ENCODE measurements around the gene ELMO1. TPM values are rescaled to one million over a fixed set of nuclear protein-coding genes. Genes with fewer than 3 reads are reported as not detected.
"Not testable (repeated sequence)": the region's sequence is repeated elsewhere in the genome, so short reads cannot be mapped to it uniquely, and the experiment has no call there.

The ELMO1 gene
- total RNA-seq, 1 donor from 2014 or later: 68.1 TPM

DNA sequence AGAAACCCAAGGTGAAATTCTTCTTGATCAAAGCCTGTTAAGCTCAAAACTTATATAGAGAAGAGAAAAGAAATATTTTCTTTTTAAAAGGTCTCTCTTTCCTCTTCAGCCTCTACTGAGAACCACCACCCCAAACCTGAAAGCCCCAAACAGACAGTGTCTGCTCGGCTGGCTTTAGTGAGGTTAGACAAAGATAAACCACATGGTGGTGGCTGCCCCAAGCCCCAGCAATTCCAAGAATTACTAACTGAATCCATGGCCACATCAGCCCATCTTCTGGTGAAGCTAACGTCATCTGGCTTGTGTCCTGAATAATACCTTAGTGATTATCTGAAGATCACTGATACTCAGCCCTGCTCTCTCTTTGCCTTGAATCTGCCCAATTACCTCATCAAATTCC is 275.0 kb downstream of the ELMO1 start:
- no peak for DNase-seq (ENCODE audit: low spot score in 2 of 2)
- no peak for FAIRE-seq

DNA sequence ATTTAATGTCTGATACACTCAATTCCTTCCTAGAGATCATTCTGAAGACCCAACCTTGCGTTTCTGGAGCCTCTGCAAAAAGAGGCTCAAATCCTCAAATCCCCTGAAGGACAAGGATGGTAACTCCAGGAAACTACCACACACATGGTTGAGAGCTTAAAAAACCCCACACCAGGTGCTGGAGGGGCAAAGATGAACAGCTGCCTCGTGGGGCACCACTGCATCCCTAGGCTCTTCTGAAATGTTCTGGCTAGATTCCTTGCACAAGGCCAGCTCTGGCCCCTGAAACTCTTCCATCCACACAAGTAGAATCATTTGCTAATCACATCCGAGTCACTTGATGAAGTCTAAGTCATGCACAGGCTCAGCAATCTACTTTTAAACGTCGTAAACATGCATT is 286.6 kb downstream of the ELMO1 start:
- no peak for FAIRE-seq
- no peak for DNase-seq (ENCODE audit: low spot score in 2 of 2)

DNA sequence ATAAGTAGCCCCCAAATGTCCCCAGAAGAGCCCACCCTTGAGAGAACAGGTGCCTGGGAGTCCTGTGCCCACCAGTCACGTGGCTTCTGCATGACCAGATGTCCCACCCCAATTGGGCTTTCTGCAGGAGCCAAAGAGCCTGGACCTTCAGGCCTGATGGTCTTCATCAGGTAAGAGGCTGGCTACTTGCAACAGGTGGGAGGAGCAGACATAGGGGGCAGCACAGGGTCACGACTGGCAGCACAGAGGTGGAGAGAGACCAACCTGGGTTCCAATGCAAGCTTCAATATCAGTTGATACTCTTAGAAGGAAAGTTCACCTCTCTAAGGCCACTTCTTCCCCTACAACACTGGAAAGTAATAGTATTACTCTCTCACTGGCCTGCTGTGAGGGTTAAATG is 288.0 kb downstream of the ELMO1 start:
- FAIRE-seq (no peak), DNase-seq (ENCODE audit: low spot score in 2 of 2) (no peak)

DNA sequence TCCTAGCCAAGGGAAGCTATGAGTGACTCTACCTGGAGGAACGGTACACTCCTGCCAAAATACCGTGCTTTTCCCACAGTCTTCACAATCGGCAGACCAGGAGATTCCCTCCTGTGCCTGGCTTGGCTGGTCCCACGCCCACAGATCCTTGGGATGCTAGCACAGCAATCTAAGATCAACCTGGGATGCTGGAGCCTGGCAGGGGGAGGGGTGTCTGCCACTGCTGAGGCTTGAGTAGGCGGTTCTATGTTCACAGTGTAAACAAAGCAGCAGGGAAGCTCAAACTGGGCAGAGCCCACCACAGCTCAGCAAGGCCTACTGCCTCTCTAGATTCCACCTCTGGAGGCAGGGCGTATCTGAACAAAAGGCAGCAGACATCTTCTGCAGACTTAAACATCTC is 295.3 kb downstream of the ELMO1 start:
- FAIRE-seq: no peak
- no peak for DNase-seq (ENCODE audit: low spot score in 2 of 2)

DNA sequence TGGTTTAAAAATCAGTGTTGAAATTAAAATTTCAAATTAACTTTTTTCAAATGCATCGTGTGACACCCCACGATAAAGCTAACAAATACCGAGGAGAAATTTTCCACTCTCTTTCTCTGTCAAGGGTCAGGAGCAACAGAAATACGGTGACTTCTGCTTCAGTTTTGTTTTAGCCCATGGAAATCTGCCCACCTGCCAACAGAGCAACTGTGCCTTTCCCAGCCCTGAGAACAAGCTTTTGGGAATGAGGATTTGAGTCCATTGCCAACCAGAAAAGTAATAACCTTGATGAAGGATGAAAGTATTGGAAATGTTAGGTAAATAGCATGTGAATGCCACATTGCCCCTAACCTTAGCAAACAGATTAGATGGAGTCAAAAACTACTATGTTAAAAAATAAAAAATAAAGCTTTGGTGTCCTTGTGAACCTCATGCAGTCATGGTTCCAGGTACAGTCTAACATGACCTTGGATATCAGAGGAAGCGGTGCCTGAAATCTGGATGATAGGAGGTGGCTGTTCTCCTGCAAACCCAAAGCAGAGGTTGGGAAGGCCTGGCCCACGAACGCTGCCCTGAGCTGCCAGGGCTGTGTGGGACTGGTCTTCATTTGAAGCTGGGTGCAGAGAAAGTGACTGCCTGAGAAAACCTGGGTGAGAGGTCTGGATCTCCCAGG is 296.8 kb downstream of the ELMO1 start:
- no peak for FAIRE-seq
- DNase-seq (ENCODE audit: low spot score in 2 of 2): no peak

DNA sequence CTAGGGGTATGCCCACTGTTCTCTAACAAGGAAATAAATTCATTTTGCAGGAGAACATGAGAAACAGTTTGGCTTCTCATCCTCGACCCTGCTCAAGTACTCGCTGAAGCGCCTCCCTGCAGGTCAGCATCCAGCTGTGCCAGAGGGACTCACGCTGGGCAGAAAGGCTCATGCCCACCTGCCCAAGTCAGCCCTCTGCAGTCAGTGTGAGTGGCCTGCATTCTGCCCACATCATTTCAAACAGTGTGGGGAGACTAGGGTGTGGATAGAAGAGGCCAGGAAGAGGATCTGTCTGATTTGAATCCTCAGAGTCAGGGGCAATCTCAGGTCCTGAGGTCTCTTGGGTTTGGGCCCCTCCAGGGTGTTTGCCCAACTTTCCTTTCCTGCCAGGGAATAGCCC is 297.8 kb downstream of the ELMO1 start:
- FAIRE-seq: no peak

DNA sequence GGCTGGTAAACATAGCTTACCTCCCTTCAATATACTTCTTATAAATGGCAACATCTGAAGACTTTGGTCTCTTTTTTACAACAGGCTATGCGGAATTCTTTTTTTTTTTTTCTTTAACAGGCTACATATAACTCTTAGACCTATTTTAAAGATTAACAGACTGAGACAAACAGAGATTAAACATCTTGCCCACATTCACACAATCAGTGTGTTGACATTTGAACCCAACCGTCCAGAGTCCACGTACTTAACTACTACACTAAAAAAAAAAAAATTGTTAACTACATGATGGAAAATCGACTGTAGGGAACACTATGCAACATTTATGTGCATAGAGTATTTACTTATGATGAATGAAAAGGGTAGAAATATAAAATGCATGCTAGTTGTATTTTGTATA is 298.5 kb downstream of the ELMO1 start:
- DNase-seq (ENCODE audit: low spot score in 2 of 2) (no peak), FAIRE-seq (no peak)

More for the DNA sequence above, 297.8 kb downstream of the ELMO1 start:
- no peak for DNase-seq (ENCODE audit: low spot score in 2 of 2)

DNA sequence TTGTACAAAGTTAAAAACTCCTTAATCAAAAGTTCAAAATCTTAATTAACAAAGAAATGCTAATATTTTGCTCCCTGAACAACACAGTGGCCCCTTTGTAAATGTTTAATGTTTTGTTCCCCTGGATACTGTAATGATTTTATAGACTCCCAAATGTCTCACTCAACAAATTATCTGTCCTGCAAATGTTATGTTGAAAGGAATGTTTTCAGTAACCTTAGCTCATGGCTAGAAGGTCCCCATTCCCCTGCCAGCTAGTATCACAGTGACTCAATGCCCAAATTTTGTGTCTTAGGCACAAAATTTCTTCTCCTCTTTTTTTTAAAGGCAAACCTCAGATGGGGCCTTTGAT is 298.9 kb downstream of the ELMO1 start:
- DNase-seq (ENCODE audit: low spot score in 2 of 2) (no peak), FAIRE-seq (no peak)

DNA sequence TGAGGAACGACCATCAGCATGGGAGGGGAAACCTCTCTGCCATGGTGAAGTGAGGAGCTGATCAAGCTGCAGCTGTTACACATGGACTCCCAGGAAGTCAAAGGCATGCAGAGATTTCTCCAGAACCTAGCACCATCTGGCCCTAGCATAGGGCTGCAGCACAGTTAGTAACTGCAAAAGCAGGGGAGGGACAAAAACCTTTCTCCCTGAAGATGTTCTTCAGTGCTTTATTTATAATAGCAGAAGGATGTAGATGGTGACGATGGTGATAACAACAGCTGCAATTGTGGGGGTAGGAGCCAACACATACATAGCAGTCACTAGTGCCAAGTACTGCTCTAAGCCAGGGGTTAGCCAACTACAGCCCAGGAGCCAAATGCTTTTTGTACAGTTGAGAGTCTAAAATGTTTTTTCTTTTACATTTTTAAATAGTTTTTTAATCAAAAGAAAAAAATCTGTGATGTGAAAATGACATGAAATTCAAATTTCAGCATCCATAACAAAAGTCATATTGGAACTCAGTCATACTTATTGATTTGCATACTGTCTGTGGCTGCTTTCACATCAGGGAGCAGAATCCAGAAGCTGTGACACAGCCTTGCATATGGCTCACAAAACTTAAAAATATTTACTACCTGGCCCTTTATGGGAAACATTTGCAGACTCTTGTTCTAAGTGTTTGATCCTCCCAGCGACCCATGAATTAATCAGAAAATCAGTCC is 299.5 kb downstream of the ELMO1 start:
- no peak for FAIRE-seq
- no peak for DNase-seq (ENCODE audit: low spot score in 2 of 2)

DNA sequence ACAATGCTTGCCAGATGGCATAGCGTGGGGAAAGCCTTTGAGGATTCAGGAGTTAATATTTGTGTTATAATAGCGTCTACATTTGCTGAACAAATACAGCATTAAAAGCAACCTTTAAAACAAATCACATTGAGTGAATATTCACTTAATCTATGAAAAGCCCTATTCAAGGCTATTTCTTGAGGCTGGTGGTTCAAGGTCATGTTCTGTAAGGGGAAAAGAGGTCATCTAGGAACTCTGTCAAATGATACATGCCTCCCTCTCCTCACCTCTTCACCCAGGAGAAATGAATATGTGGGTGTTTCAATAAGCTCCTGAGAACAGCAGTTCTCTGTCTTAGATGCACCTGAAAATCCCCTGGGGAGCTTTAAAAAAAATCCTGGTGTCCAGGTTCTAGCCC is 303.0 kb downstream of the ELMO1 start:
- DNase-seq (ENCODE audit: low spot score in 2 of 2): no peak
- no peak for FAIRE-seq

DNA sequence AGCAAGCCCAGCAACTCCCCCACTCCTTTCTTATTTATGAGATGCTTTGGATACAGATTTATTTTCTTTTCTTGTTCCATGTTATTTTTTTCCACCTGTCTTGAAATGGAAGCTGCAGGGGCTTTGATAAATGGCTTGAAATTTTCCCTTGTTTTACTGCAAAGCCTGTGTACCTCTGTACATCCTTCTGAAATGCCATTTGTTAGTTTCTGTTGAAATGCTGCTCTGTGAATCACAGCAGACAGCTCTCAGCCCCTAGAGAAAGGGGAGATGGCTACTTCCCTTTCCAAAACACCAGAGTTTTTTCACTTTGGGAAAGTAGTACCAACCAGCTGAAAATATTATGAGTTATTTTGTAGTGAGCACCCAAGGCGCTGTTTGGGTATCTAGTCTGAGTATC is 304.2 kb downstream of the ELMO1 start:
- no peak for DNase-seq (ENCODE audit: low spot score in 2 of 2)
- FAIRE-seq: no peak

DNA sequence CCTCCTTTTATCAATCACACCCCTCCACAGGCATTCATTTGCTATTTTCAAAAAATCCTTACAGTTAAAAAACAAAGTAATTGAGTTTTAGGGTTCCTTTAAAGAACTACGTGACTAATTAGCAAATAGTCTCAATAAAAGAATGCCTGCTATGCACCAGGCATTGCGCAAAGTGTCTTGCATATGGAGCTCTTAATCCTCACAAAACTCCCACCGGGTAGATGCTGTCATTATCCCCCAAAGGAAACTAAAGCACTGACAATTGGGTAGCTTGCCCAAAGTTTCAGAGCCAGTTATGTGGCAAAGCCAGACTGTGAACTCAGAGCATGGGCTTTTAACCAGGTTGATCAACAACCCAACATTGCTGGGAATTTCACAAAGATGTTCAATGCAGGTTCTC is 305.7 kb downstream of the ELMO1 start:
- DNase-seq (ENCODE audit: low spot score in 2 of 2): no peak
- FAIRE-seq: no peak

DNA sequence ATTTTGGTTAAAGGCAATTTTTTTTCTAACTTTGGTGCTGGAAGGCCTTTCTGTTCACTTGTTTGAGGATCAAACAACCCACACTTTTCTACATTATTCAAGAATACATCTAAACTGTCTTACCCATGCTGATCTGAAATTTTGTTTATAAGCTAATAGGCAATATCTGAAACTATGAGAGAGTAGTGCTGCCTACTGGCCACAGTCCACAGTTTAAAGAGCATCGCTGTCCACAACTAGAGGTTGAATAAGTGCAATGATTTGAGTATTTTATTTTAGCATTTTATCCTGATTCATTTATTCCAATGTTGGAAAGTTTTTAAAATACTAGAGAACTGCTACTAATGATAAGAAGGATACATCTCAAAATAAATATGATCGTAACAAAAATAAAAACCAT is 306.9 kb downstream of the ELMO1 start:
- FAIRE-seq (no peak), DNase-seq (ENCODE audit: low spot score in 2 of 2) (no peak)

DNA sequence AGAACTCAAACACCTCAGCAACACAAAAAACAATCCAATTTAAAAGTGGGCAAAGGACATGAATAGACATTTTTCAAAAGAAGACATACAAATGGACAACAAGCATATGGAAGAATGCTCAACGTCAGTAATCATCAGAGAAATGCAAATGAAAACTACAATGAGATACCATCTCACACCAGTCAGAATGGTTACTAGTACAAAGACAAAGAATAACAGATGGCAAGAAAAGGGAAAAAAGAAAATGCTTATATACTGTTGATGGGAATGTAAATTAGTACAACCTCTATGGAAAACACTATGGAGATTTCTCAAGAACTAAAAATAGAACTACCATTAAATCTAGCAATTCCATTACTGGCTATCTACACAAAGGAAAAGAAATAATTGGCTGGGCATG is 314.8 kb downstream of the ELMO1 start:
- FAIRE-seq; DNase-seq (ENCODE audit: low spot score in 2 of 2): not testable (repeated sequence)

DNA sequence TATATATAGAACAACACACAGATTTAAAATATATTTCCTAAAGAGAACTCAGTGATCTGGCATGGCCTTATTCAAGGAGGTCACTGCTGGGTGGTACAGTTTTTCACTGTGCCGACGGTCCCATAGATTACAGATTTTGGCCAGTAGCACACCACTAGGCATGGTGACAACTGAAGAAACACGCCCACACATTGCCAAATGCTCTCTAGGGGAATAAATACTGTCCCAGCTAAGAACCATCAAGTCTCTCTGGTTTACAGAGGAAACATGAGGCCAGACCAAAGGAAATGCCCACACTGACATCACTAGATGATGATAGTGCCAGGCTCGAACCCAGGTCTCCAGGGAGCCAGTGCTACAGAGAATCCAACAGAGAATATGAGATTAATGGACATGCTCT is 316.8 kb downstream of the ELMO1 start:
- no peak for FAIRE-seq
- DNase-seq (ENCODE audit: low spot score in 2 of 2): no peak

DNA sequence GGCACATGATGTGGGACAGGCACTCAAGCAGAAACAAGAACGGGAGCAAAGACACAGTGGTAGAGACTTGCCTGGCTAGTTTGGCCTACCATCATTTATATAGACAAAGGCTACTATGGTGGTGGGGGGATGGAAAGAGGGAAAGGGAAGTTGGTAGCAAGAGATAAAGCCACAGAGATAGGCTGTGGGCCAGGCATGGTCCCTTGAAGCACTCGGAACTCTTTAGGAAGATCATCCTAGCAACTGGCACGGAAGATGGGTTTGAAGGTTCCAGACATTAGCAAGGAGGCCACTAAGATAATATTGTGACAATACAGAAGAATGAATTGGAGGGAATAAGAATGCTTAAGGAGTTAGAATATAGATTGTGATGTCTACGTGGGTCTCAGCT is 319.6 kb downstream of the ELMO1 start:
- DNase-seq (ENCODE audit: low spot score in 2 of 2): no peak

DNA sequence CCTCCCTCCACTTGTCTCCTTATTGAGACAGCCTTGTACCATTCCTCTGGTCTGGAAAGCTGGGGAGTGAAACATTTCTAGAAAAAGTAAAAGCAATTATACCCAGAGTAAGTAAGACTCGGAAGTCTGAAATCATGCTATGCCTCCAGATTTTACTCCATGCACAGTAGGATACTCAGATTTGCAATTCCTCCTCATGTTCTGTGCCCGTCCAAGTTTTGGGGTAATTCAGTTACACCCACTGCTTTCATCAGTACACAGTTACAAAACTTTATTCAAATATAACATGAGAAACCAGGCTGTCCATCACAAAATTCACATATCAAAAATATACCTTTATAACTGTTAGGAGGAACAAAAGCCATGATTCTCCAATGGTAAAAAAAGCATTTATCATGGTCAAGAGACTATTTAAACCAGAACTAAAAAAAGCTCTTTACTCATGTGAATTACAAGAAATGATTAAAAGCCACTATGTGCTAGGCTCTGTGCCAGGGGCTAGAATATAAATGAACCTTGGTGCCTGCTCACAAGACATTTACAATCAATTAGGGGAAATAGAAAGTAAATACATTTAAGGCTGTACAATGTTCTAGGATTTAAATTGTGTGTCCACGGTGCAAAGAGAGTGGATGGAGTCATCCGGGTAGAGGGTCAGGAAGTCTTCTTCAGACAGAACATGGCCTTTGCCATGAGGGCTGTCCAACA is 320.2 kb downstream of the ELMO1 start:
- DNase-seq (ENCODE audit: low spot score in 2 of 2) (no peak), FAIRE-seq (no peak)

More for the DNA sequence above, 319.6 kb downstream of the ELMO1 start:
- no peak for FAIRE-seq

DNA sequence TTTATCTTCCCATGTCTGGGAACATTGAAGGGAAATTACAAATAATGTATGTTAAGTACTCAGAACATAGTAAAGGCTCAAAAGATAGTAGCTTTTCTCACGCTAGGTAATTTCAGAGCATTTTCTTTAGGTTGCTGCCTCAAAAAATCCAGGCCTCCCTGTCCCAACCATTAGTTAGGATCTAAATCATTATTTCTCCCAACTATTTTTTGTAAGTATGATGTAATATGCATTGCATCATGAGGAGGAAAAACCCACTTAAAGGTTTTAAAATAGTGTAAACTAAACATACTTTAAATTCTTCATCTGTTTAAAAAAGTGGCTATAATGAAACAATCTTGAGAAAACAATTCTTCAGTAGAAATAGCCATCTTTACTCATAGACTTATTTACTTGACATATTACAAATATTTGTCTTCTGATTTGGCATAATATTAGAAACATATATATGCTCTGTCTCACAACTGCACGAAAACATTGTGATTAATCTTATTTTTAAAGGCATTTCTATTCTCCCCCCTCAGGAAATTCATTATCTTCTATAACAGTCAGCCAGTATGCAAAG is 329.3 kb downstream of the ELMO1 start:
- FAIRE-seq (no peak), DNase-seq (ENCODE audit: low spot score in 2 of 2) (no peak)

DNA sequence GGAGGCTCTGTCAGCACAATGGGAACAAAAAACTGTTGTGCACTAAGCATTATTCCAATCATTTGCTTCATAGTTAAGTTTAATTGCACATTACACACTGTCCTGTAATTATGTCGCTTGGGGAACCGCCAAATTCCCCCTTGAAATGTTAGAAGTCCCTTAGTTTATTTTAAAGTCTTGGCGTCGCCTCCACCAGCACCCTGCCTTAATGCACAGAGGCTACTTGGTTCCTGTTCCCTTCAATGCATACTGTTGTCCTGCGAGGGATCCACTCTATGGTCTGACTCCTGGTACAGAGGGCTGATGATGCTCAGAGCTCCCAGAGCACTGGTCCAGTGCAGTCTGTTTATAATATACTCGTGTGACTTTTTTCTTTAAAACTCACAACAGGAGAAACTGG is 330.7 kb downstream of the ELMO1 start:
- no peak for DNase-seq (ENCODE audit: low spot score in 2 of 2)
- no peak for FAIRE-seq

DNA sequence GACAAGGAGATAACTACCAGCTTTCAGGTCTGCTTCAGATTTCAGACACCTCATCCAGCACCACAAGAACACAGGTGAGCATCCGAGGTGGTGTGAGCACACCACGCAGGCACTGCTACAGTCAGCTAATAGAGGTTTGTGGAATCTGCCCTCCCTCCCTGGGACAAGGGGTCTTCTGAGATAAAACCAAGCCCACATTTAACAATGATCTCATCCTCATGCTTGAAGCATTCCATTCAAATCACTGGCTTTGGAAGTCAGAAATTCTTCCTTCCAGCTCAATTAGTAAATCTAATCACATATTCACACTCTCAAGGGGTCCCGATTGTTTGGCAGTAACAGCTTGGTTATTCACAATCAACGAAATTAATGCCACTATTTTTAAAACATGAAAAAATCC is 331.4 kb downstream of the ELMO1 start:
- FAIRE-seq: no peak
- no peak for DNase-seq (ENCODE audit: low spot score in 2 of 2)

DNA sequence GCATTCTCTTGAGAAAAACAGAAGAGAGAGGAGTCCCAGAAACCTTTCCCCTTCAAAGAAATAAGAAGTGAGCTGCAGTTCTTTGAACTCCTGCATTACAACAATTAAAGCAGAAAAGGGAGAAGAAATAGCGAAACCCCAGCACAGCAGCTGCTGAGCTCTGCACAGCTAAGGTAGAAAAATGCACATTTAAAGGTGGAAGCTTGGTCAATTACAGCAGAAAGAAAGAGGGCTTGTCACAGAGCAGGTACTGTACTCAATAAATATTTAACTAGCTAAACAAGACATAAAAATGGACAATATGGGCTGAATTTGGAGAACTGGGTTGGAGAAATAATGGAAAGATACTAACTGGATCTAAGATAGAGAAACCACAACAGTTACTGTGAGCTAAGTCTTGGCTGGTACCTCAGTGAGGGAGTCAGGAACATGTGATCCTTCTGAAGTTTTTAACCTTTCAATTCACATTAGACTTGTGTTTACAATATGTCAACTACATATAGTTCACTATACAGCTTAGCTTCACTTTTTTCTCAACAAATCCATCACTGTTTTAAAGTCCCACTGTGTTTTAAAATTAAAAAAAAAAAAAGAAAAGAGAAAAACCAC is 332.5 kb downstream of the ELMO1 start:
- FAIRE-seq: no peak
- DNase-seq (ENCODE audit: low spot score in 2 of 2): no peak

Data from frontal cortex (tissue), 4 donors.